ENCODE data around the gene EMSY.

EMSY gene

GRCh38 chr11:76459846-76460245 is 15.0 kb downstream of the EMSY start:
- DNase-seq, result no peak

- no peak for DNase-seq
Measured at GRCh38 chr11:76462317-76462716, 17.5 kb downstream of the EMSY start.

GRCh38 chr11:76465701-76466100 is 20.9 kb downstream of the EMSY start:
- DNase-seq, result no peak

GRCh38 chr11:76466666-76467065 is 21.8 kb downstream of the EMSY start:
- no peak for DNase-seq

GRCh38 chr11:76469141-76469540 is 24.3 kb downstream of the EMSY start:
- no peak for DNase-seq

GRCh38 chr11:76471382-76471781 is 26.6 kb downstream of the EMSY start:
- DNase-seq, result no peak

GRCh38 chr11:76480241-76480640 is 35.4 kb downstream of the EMSY start:
- DNase-seq, result no peak

GRCh38 chr11:76491644-76492043 is 46.8 kb downstream of the EMSY start:
- DNase-seq, result no peak

- no peak for DNase-seq
Measured at GRCh38 chr11:76493040-76493439, 48.2 kb downstream of the EMSY start.

- DNase-seq, result no peak
Measured at GRCh38 chr11:76493626-76494539, 49.1 kb downstream of the EMSY start.

GRCh38 chr11:76495019-76495418 is 50.2 kb downstream of the EMSY start:
- no peak for DNase-seq

- no peak for DNase-seq
Measured at GRCh38 chr11:76496174-76496573, 51.4 kb downstream of the EMSY start.

- no peak for DNase-seq
Measured at GRCh38 chr11:76501526-76502202, 56.8 kb downstream of the EMSY start.

- DNase-seq, result no peak
Measured at GRCh38 chr11:76506833-76507232, 62.0 kb downstream of the EMSY start.

- DNase-seq, result no peak
Measured at GRCh38 chr11:76510060-76511047, 65.5 kb downstream of the EMSY start.

- no peak for DNase-seq
Measured at GRCh38 chr11:76512851-76513653, 68.2 kb downstream of the EMSY start.

GRCh38 chr11:76513654-76514034 is 68.8 kb downstream of the EMSY start:
- DNase-seq, result no peak

GRCh38 chr11:76515494-76515893 is 70.7 kb downstream of the EMSY start:
- no peak for DNase-seq

GRCh38 chr11:76523147-76523546 is 78.3 kb downstream of the EMSY start:
- DNase-seq, result no peak

- no peak for DNase-seq
Measured at GRCh38 chr11:76523786-76524436, 79.1 kb downstream of the EMSY start.

GRCh38 chr11:76524461-76524860 is 79.6 kb downstream of the EMSY start:
- no peak for DNase-seq

GRCh38 chr11:76524919-76525318 is 80.1 kb downstream of the EMSY start:
- DNase-seq, result no peak

All from stimulated activated CD4-positive, alpha-beta T cell treated with anti-CD3 and anti-CD28 coated beads, Interleukin-1b, Interleukin-23, amount 100 ng/mL, for 48 hours (primary cell).